IMR-90 (cell line): ENCODE measurements around the gene KCNQ1. TPM values are rescaled to one million over a fixed set of nuclear protein-coding genes. Genes with fewer than 3 reads are reported as not detected.

Source experiments
- ATAC-seq: fragments of 200-7000 bp; cut with Tn5 transposase; 2 replicates; pipeline ENCODE4 v1.9.1; 2020; ENCODE audit warnings: low read depth, mild to moderate bottlenecking, moderate library complexity
- BruUV-seq: library from RNA; stranded (reverse); fragments of 400-500 nt; replicated peaks from 2 replicates; lab custom pipeline; 2021; lab: Mats Ljungman, UMichigan
- CTCF ChIA-PET: fragments of 300-600 bp; formaldehyde crosslinking; extraction: SDS; loops from one replicate; lab custom pipeline; 2021; ENCODE audit warnings: antibody characterized with exemption; lab: Yijun Ruan, JAX
- POLR2A ChIA-PET: fragments of 300-600 bp; sonication (Branson Sonifier 250); formaldehyde crosslinking; loops from one replicate; lab custom pipeline; 2022; ENCODE audit warnings: antibody characterized with exemption; ENCODE audit not compliant: unreplicated experiment; lab: Charles Lee
- DNase-seq: peaks from one replicate; pipeline ENCODE4 v3.0.0; 2013
- H2AFZ ChIP-seq: replicated peaks from 2 replicates; pipeline ENCODE3; 2013; ENCODE audit warnings: low read length, mild to moderate bottlenecking; ENCODE audit not compliant: poor library complexity
- H2AK5ac ChIP-seq: 2 replicates; pipeline ENCODE4 v1.6.1; 2013; ENCODE audit warnings: low read depth, low read length, inconsistent platforms
- H2AK9ac ChIP-seq: replicated peaks from 2 replicates; pipeline ENCODE3; 2013; ENCODE audit warnings: mild to moderate bottlenecking, low read depth, low read length, moderate library complexity; ENCODE audit not compliant: poor library complexity
- H2BK120ac ChIP-seq: 2 replicates; pipeline ENCODE4 v1.6.1; 2013; ENCODE audit warnings: low read depth, low read length, inconsistent platforms
- H2BK15ac ChIP-seq: 3 replicates; pipeline ENCODE4 v1.6.1; 2013; ENCODE audit warnings: low read depth, low read length, inconsistent platforms
- H2BK20ac ChIP-seq: 2 replicates; pipeline ENCODE4 v1.6.1; 2013; ENCODE audit warnings: low read depth, mild to moderate bottlenecking, inconsistent platforms, low read length, moderate library complexity
- H2BK5ac ChIP-seq: 2 replicates; pipeline ENCODE4 v1.6.1; 2013; ENCODE audit warnings: mild to moderate bottlenecking, low read depth, low read length, inconsistent platforms; ENCODE audit not compliant: poor library complexity, severe bottlenecking
- H3K14ac ChIP-seq: replicated peaks from 2 replicates; pipeline ENCODE4 v1.6.1; 2013; ENCODE audit warnings: low read depth, low read length, inconsistent platforms
- H3K18ac ChIP-seq: 2 replicates; pipeline ENCODE4 v1.6.1; 2013; ENCODE audit warnings: low read depth, low read length, control low read depth
- H3K23ac ChIP-seq: 2 replicates; pipeline ENCODE4 v1.6.1; 2013; ENCODE audit warnings: low read depth, low read length, inconsistent platforms
- H3K27ac ChIP-seq: 2 replicates; pipeline ENCODE4 v1.5.1; 2013; ENCODE audit warnings: mild to moderate bottlenecking, control low read depth, low read length; ENCODE audit not compliant: insufficient read depth
- H3K27me3 ChIP-seq: 2 replicates; pipeline ENCODE4 v1.6.1; 2013; ENCODE audit warnings: low read length; ENCODE audit not compliant: control insufficient read depth, insufficient read depth
- H3K36me3 ChIP-seq: 2 replicates; pipeline ENCODE4 v1.6.1; 2013; ENCODE audit warnings: low read length, mixed read lengths; ENCODE audit not compliant: control insufficient read depth, insufficient read depth
- H3K4ac ChIP-seq: 2 replicates; pipeline ENCODE4 v1.6.1; 2013; ENCODE audit warnings: low read depth, low read length, inconsistent platforms
- H3K4me1 ChIP-seq: 2 replicates; pipeline ENCODE4 v1.6.1; 2013; ENCODE audit warnings: low read length, mixed read lengths; ENCODE audit not compliant: control insufficient read depth, insufficient read depth
- H3K4me2 ChIP-seq: 2 replicates; pipeline ENCODE4 v1.6.1; 2013; ENCODE audit warnings: low read depth, mild to moderate bottlenecking, control low read depth, low read length, moderate library complexity
- H3K4me3 ChIP-seq: 2 replicates; pipeline ENCODE4 v1.5.1; 2013; ENCODE audit warnings: low read depth, mild to moderate bottlenecking, control low read depth, low read length, moderate library complexity; ENCODE audit not compliant: insufficient read depth
- H3K56ac ChIP-seq: 2 replicates; pipeline ENCODE4 v1.6.1; 2013; ENCODE audit warnings: low read length, inconsistent platforms; ENCODE audit not compliant: insufficient read depth; ENCODE audit errors: extremely low read depth
- H3K79me1 ChIP-seq, 2 experiments: 2 replicates each; pipeline ENCODE4 v1.6.1; 2013; ENCODE audit warnings: low read length in 2 of 2, inconsistent platforms in 1 of 2, low read depth in 1 of 2
- H3K9ac ChIP-seq: 2 replicates; pipeline ENCODE4 v1.6.1; 2013; ENCODE audit warnings: low read depth, low read length, control low read depth
- H3K9me1 ChIP-seq: 2 replicates; pipeline ENCODE4 v1.6.1; 2013; ENCODE audit warnings: low read length, inconsistent platforms; ENCODE audit not compliant: insufficient read depth
- H3K9me3 ChIP-seq: 2 replicates; pipeline ENCODE4 v1.6.1; 2013; ENCODE audit warnings: low read length; ENCODE audit not compliant: control insufficient read depth, insufficient read depth
- H4K20me1 ChIP-seq: 2 replicates; pipeline ENCODE4 v1.6.1; 2013; ENCODE audit warnings: low read length, inconsistent platforms; ENCODE audit not compliant: insufficient read depth
- H4K5ac ChIP-seq: 2 replicates; pipeline ENCODE4 v1.6.1; 2013; ENCODE audit warnings: mild to moderate bottlenecking, low read depth, low read length, control low read depth
- H4K8ac ChIP-seq, 2 experiments: 2 replicates each; pipeline ENCODE4 v1.6.1; 2013; ENCODE audit warnings: low read depth in 2 of 2, low read length in 2 of 2, control low read depth in 1 of 2, inconsistent platforms in 1 of 2
- H4K91ac ChIP-seq: 2 replicates; pipeline ENCODE4 v1.6.1; 2013; ENCODE audit warnings: low read depth, low read length, inconsistent platforms; ENCODE audit not compliant: insufficient read depth
- BHLHE40 ChIP-seq: fragments of 150-350 bp; IDR thresholded peaks from 2 replicates; pipeline ENCODE4 v1.6.1; 2016; ENCODE audit warnings: mild to moderate bottlenecking, low read depth, low read length
- CEBPB ChIP-seq: IDR thresholded peaks from 2 replicates; pipeline ENCODE4 v1.6.1; 2012; ENCODE audit warnings: low read depth, low read length, improper control_type of control experiment
- ELK1 ChIP-seq: fragments of 150-350 bp; IDR thresholded peaks from 2 replicates; pipeline ENCODE4 v1.6.1; 2016; ENCODE audit warnings: low read depth, mild to moderate bottlenecking, low read length, moderate library complexity, borderline replicate concordance
- MAFK ChIP-seq: IDR thresholded peaks from 2 replicates; pipeline ENCODE4 v1.6.1; 2012; ENCODE audit warnings: low read depth, low read length, improper control_type of control experiment
- MAZ ChIP-seq: IDR thresholded peaks from 2 replicates; pipeline ENCODE4 v1.6.1; 2012; ENCODE audit warnings: low read depth, mild to moderate bottlenecking, low read length, improper control_type of control experiment, moderate library complexity, borderline replicate concordance
- POLR2A ChIP-seq: IDR thresholded peaks from 2 replicates; pipeline ENCODE4 v1.6.1; 2012; ENCODE audit warnings: mild to moderate bottlenecking, low read depth, low read length
- RAD21 ChIP-seq: IDR thresholded peaks from 2 replicates; pipeline ENCODE4 v1.6.1; 2012; ENCODE audit warnings: low read length, improper control_type of control experiment
- SMC3 ChIP-seq: fragments of 150-350 bp; IDR thresholded peaks from 2 replicates; pipeline ENCODE4 v1.6.1; 2016; ENCODE audit warnings: low read depth, mild to moderate bottlenecking, antibody characterized with exemption, low read length, moderate library complexity
- WGBS, 2 experiments: methylation state at CpG; one replicate each; pipeline versions ENCODE4 v1.1.5 to v1.1.7; 2013; ENCODE audit warnings: missing lambda C conversion rate in 2 of 2; ENCODE audit not compliant: insufficient read length in 1 of 2; ENCODE audit errors: extremely low coverage in 2 of 2; 5-methylcytosine and 5-hydroxymethylcytosine counted together
- dilution Hi-C: fragments of 300-500 bp; cut with HindIII; formaldehyde crosslinking; loops from one replicate; pipeline ENCODE4 v1.14.3; 2018; ENCODE audit warnings: low sequenced_read_pairs; ENCODE audit not compliant: unreplicated experiment
- in situ Hi-C: fragments of 300-500 bp; cut with MboI; formaldehyde crosslinking; loops from 3 replicates; pipeline ENCODE4 v1.14.3; 2019; ENCODE audit warnings: low sequenced_read_pairs, inconsistent platforms, mixed read lengths
- intact Hi-C: fragments of 100-400 bp; cut with micrococcal nuclease; formaldehyde crosslinking; loops from 2 replicates; pipeline ENCODE4 v1.10.0; 2022
- polyA plus RNA-seq, 3 experiments: library from polyadenylated mRNA; depleted of rRNA; stranded (reverse); fragments of >200 nt; gene quantifications; 2 replicates each; pipeline ENCODE4 v1.2.3, GENCODE V29; 2012; ENCODE audit warnings: low replicate concordance in 1 of 3
- total RNA-seq: library from RNA; depleted of rRNA; stranded (reverse); fragments of >200 nt; gene quantifications from 2 replicates; pipeline ENCODE4 v1.2.3, GENCODE V29; 2012
- TF ChIP-seq, protein P1 (sequence below): fragments of 150-350 bp; IDR thresholded peaks from 2 replicates; pipeline ENCODE4 v1.6.1; 2017; ENCODE audit warnings: mild to moderate bottlenecking, antibody characterized with exemption, low read length, low read depth
- TF ChIP-seq, protein P2 (sequence below): conservative IDR thresholded peaks from 2 replicates; pipeline ENCODE4 v1.5.1; 2012; ENCODE audit warnings: mild to moderate bottlenecking, low read depth, low read length, improper control_type of control experiment

The KCNQ1 gene
- total and polyA plus RNA-seq, 2 of the 4 experiments (the other 2 are of a cell fraction), result 0.07 TPM; not detected in 1

- POLR2A ChIA-PET, result interaction anchor here (1.0 to 1.4 kb wide), 2 partner anchors 355 to 397 kb away, joined by 3 to 4 read pairs; partner anchors contain the start of gene PHLDA2
- CTCF ChIA-PET, result interaction anchor here (0.5 to 5.1 kb wide), 13 partner anchors 11 to 458 kb away, joined by 3 to 116 read pairs (median 3); partner anchors contain the start of genes CDKN1C and KCNQ1
- no peak overlapping the region; the same call in 1 of the 2 replicates for H3K9ac ChIP-seq
- no peak for TF ChIP-seq MAFK
- no peak for TF ChIP-seq ELK1
- TF ChIP-seq, protein P1, sequence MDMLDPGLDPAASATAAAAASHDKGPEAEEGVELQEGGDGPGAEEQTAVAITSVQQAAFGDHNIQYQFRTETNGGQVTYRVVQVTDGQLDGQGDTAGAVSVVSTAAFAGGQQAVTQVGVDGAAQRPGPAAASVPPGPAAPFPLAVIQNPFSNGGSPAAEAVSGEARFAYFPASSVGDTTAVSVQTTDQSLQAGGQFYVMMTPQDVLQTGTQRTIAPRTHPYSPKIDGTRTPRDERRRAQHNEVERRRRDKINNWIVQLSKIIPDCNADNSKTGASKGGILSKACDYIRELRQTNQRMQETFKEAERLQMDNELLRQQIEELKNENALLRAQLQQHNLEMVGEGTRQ, result peak; percentile 17; the same call in 1 of the 2 replicates
- TF ChIP-seq SMC3, result peak; percentile 99
- peak; percentile 28; the same call in 1 of the 2 replicates for TF ChIP-seq BHLHE40
- TF ChIP-seq MAZ, result peak; percentile 75
- no peak for TF ChIP-seq CEBPB
- peak; percentile 97 for TF ChIP-seq RAD21
- TF ChIP-seq, protein P2, sequence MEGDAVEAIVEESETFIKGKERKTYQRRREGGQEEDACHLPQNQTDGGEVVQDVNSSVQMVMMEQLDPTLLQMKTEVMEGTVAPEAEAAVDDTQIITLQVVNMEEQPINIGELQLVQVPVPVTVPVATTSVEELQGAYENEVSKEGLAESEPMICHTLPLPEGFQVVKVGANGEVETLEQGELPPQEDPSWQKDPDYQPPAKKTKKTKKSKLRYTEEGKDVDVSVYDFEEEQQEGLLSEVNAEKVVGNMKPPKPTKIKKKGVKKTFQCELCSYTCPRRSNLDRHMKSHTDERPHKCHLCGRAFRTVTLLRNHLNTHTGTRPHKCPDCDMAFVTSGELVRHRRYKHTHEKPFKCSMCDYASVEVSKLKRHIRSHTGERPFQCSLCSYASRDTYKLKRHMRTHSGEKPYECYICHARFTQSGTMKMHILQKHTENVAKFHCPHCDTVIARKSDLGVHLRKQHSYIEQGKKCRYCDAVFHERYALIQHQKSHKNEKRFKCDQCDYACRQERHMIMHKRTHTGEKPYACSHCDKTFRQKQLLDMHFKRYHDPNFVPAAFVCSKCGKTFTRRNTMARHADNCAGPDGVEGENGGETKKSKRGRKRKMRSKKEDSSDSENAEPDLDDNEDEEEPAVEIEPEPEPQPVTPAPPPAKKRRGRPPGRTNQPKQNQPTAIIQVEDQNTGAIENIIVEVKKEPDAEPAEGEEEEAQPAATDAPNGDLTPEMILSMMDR, result peak; percentile 99
- TF ChIP-seq POLR2A, result peak; percentile 59; the same call in 1 of the 2 replicates
- peak overlapping the region; percentile 74; the same call in 1 of the 3 replicates for H2BK15ac ChIP-seq
- peak; percentile 70 for ATAC-seq
- peak overlapping the region; percentile 88 for H4K91ac ChIP-seq
- peak overlapping the region; percentile 61 for H4K5ac ChIP-seq
- H2AFZ ChIP-seq, result peak overlapping the region; percentile 87
- H2BK120ac ChIP-seq, result peak overlapping the region; percentile 87
- no TSS peak for BruUV-seq
- no peaks in the 10 kb centered on the region for H3K79me1 ChIP-seq
- H3K27ac ChIP-seq, result peak overlapping the region; percentile 78; the same call in 1 of the 2 replicates
- H2BK20ac ChIP-seq, result peak overlapping the region; percentile 74
- H3K14ac ChIP-seq, result peak overlapping the region; percentile 72
- in situ Hi-C loops (loop anchor here (5.0 kb wide), 2 partner anchors 106 to 354 kb away; partner anchors contain the start of gene CDKN1C), intact Hi-C loops (loop anchor here (1.0 to 5.0 kb wide), 5 partner anchors 166 to 459 kb away; partner anchors contain the start of genes KCNQ1OT1 and NAP1L4), dilution Hi-C loops (no loop called here)
- H4K20me1 ChIP-seq, result no peaks in the 10 kb centered on the region
- H3K56ac ChIP-seq, result 0 out of 2 replicates have a peak overlapping the region, but pooled peaks have one; percentile 27
- H4K8ac ChIP-seq, result peak overlapping the region; percentile 3 to 81; a peak in 2 of 4 replicates
- H3K23ac ChIP-seq, result peak overlapping the region; percentile 69
- H3K4me2 ChIP-seq, result peak overlapping the region; percentile 39
- peak overlapping the region; percentile 10 for H2BK5ac ChIP-seq
- H2AK5ac ChIP-seq, result peak overlapping the region; percentile 100
- H3K4me1 ChIP-seq, result peaks cover 14% of the 10 kb centered on the region
- DNase-seq, result peak; percentile 85
- H3K18ac ChIP-seq, result peak overlapping the region; percentile 76; the same call in 1 of the 2 replicates
- H2AK9ac ChIP-seq, result peak overlapping the region; percentile 88
- peak overlapping the region; percentile 95 for H3K4ac ChIP-seq
- H3K9me3 ChIP-seq, result no peaks in the 10 kb centered on the region
- no peaks in the 10 kb centered on the region for H3K36me3 ChIP-seq
- H3K4me3 ChIP-seq, result no peak overlapping the region
- 30% methylated on average over 37 of the region's 43 CpGs; no CpG with 5 or more reads in 1 of the 2 experiments for WGBS, 2 experiments
- peaks cover 8% of the 10 kb centered on the region; the same call in 1 of the 2 replicates for H3K27me3 ChIP-seq
- peaks cover 3% of the 10 kb centered on the region for H3K9me1 ChIP-seq
Observed at GRCh38 chr11:2532704-2533586, 88.1 kb downstream of the KCNQ1 start.
